ENCODE results near the gene BPIFB1. TPM values are rescaled to one million over a fixed set of nuclear protein-coding genes. Genes with fewer than 3 reads are reported as not detected.

Gene BPIFB1
- total RNA-seq, 2 experiments from 2014 or later: not detected

DNA sequence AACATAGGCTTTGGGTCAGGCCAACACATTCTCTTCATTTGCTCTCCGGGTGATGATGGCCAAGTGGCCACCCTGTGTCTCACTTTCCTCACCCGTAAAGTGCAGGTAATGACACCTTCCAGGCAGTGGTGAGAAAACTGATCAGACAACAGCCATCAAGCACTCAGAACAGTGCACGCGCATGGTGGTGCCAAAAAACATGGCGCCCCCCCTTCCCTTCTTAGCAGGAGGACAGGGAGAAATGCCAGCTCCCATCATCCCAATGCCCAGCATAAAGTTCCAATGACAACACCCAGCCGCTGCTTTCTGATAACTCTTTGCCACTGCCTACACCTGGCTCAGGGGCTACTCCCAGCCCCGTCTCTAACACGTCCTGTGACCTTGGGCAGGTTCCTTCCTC lies 8.4 kb downstream of the BPIFB1 start:
- no peak for DNase-seq
- H3K27ac Mint-ChIP-seq: no peak overlapping the region

DNA sequence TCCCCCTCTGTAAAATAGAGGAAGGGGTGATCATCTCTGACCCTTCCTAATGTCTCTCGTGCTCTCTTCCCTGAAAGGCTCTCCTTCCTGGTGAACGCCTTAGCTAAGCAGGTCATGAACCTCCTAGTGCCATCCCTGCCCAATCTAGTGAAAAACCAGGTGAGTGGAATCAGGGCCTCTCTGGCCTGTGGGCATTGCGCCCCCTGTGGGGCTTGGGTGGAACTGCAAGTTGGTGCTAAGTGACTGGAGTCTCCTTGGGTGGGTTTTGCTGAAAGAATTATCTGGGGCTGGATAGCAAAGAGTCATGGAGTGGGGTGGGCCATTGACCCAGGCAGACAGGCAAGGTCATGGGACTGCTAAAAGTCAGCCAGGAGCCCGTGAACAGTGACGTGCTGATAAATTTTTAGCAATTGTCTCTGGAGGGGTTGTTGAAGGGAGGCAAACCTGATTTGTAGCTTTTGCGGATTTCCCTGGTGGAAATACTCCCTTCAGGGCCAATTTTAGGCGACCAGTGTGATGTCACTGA lies 8.9 kb downstream of the BPIFB1 start:
- Mint-ChIP-seq H3K27me3 (peaks cover 21% of the 10 kb centered on the region), H3K9me3 (ENCODE audit: low read depth) (no peaks in the 10 kb centered on the region), H3K4me1 (no peaks in the 10 kb centered on the region), H3K36me3 (no peaks in the 10 kb centered on the region), H3K27ac (no peak overlapping the region), H3K4me3 (no peak overlapping the region)
- ATAC-seq (no peak), DNase-seq (peak; percentile 73)
- CTCF ChIA-PET: interaction anchor here (0.7 to 2.0 kb wide), 8 partner anchors 9 to 496 kb away, joined by 3 to 10 read pairs (median 4); no protein-coding TSS in a partner anchor

More for the DNA sequence above, 8.4 kb downstream of the BPIFB1 start:
- H3K4me3 Mint-ChIP-seq: no peak overlapping the region
- CTCF ChIA-PET: interaction anchor here (0.7 to 2.0 kb wide), 5 partner anchors 10 to 390 kb away, joined by 3 to 10 read pairs (median 5); no protein-coding TSS in a partner anchor
- peaks cover 26% of the 10 kb centered on the region for H3K27me3 Mint-ChIP-seq
- no peak for ATAC-seq
- no peaks in the 10 kb centered on the region for H3K4me1 Mint-ChIP-seq
- H3K36me3 Mint-ChIP-seq: no peaks in the 10 kb centered on the region
- no peaks in the 10 kb centered on the region for H3K9me3 Mint-ChIP-seq (ENCODE audit: low read depth)

DNA sequence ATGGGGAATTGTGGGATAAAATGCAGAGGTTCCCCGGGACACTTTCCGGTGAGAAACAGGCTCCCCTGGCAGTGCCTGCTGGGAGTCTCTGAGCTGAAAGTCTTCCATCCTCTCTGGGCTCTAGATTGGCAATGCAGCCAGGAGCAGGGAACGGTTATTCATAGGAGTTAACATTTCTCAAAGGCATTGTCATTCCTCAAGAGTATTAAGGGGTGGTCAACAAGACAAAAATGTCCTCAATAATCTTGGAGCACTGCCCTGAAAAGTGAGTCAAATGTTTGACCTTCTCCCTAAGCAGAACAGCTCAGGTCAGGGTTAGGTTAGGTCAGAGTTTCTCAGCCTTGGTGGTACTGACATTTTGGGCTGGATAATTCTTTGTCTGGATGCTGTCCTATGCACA lies 13.2 kb downstream of the BPIFB1 start:
- H3K27me3 Mint-ChIP-seq: peaks cover 25% of the 10 kb centered on the region
- H3K36me3 Mint-ChIP-seq: no peaks in the 10 kb centered on the region
- H3K27ac Mint-ChIP-seq: no peak overlapping the region
- CTCF ChIA-PET: interaction anchor here (1.1 to 1.9 kb wide), 2 partner anchors 9 to 200 kb away, joined by 3 to 5 read pairs; no protein-coding TSS in a partner anchor
- no peak overlapping the region for H3K4me3 Mint-ChIP-seq
- ATAC-seq (no peak), DNase-seq (no peak)
- H3K4me1 Mint-ChIP-seq: peaks cover 5% of the 10 kb centered on the region
- H3K9me3 Mint-ChIP-seq (ENCODE audit: low read depth): no peaks in the 10 kb centered on the region

DNA sequence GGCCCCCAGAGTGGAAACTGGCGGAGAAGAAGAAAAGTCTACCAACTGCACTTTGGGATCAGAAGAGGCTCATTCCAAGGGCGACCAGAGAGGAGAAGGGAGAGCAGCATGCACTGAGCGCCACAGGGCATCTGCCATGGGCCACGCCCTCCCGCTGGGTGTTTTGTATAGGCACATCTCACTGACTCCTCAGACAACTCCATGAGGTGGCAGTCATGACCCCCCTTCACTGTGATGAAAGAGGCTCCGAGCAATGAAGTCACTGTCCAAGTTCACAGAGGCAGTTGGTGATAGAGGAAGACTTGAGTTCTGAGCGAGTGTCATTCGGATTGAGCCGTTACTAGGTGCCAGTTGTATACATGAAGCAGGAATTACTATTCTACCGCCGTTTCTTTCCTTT lies 15.4 kb downstream of the BPIFB1 start:
- Mint-ChIP-seq H3K9me3 (ENCODE audit: low read depth) (no peaks in the 10 kb centered on the region), H3K4me3 (no peak overlapping the region), H3K36me3 (no peaks in the 10 kb centered on the region), H3K27ac (no peak overlapping the region), H3K27me3 (peaks cover 18% of the 10 kb centered on the region), H3K4me1 (peaks cover 5% of the 10 kb centered on the region)
- CTCF ChIA-PET: interaction anchor here (2.9 kb wide), 1 partner anchor 397 kb away, joined by 11 read pairs; no protein-coding TSS in a partner anchor
- no peak for ATAC-seq
- DNase-seq: no peak

DNA sequence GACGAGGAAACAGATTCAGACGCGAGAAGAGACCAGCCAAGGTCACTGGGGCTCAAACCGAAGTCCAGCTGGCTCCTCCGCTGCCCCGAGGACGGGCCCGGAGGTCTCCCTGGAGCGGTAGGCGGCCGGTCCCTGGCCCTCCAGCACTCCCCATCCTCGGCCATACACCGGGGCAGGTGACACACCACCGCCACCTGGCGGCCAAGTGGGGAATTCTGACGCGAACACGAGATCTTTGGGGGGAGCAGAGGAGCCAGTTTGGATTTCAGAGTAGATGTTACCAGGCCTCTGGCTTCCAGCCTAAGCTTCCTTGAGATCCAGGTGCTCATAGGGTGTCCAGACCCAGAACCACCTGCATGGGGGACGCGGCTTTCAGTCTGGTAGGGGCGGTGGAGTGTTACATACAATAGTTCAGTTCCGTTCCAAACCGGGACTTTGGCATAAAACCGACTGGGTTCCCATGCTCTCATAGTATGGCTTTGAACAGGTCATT lies 16.1 kb downstream of the BPIFB1 start:
- peak; percentile 77 for DNase-seq
- H3K4me3 Mint-ChIP-seq: no peak overlapping the region
- H3K4me1 Mint-ChIP-seq: peaks cover 5% of the 10 kb centered on the region

DNA sequence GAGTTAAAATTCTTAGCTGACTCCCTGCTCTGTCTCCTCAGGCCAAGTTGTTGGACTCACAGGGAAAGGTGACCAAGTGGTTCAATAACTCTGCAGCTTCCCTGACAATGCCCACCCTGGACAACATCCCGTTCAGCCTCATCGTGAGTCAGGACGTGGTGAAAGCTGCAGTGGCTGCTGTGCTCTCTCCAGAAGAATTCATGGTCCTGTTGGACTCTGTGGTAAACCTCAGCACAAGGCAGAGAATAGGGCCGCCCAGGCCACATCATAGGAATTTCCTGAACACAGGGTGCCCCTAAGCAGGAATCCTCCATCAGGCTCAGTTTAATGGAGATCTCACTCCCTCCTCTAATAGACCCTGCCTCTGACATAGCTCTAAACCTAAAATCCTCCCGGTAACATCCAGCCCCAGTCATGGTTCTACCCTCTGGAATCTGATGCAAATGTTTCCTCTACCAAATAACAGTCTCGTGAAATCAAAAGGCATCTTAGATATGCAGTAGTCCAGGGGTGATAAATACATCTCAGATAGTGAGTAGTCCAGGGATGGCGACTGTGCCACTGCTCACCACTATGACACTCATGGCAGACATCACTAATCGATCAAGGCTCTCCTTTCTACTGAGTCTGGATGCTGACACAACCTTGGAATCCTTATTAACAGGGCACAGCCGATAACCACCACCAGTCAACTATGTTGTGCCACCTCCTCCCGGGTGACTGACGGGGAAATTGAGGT lies 18.3 kb downstream of the BPIFB1 start:
- CTCF ChIA-PET: interaction anchor here (1.0 to 3.4 kb wide), 5 partner anchors 9 to 400 kb away, joined by 3 to 13 read pairs (median 5); no protein-coding TSS in a partner anchor
- H3K36me3 Mint-ChIP-seq: no peaks in the 10 kb centered on the region
- no peak overlapping the region for H3K4me3 Mint-ChIP-seq
- peaks cover 5% of the 10 kb centered on the region for H3K4me1 Mint-ChIP-seq
- peaks cover 11% of the 10 kb centered on the region for H3K27me3 Mint-ChIP-seq
- H3K9me3 Mint-ChIP-seq (ENCODE audit: low read depth): no peaks in the 10 kb centered on the region
- ATAC-seq (no peak), DNase-seq (no peak)
- H3K27ac Mint-ChIP-seq: no peak overlapping the region

More for the DNA sequence above, 16.1 kb downstream of the BPIFB1 start:
- Mint-ChIP-seq H3K27me3 (peaks cover 14% of the 10 kb centered on the region), H3K9me3 (ENCODE audit: low read depth) (no peaks in the 10 kb centered on the region), H3K36me3 (no peaks in the 10 kb centered on the region), H3K27ac (no peak overlapping the region)
- CTCF ChIA-PET: interaction anchor here (0.6 to 3.4 kb wide), 6 partner anchors 12 to 397 kb away, joined by 3 to 13 read pairs (median 7); no protein-coding TSS in a partner anchor
- peak; percentile 87 for ATAC-seq

DNA sequence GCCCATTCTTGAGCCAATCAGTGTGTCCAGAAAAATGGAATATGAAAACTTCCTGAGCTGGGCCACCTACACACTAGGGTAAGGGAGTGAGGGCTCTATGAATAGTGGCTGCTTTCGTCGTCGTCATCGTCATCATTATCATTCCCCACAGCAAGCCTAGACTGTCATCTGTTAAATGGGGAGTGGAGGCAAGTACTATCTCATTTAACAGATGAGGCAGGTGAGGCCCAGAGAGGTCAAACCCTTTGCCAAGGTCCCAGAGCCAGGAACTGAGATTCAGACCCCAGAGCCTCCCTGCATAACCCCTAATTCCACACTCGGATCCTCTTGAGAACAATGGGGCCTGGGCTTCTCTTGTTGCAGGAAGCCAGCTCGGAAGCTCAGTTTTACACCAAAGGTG lies 20.6 kb downstream of the BPIFB1 start:
- no peak for ATAC-seq
- H3K9me3 Mint-ChIP-seq (ENCODE audit: low read depth): peaks cover under 1% of the 10 kb centered on the region
- CTCF ChIA-PET: interaction anchor here (0.8 to 1.3 kb wide), 2 partner anchors 208 to 401 kb away, joined by 3 read pairs; no protein-coding TSS in a partner anchor
- no peaks in the 10 kb centered on the region for H3K36me3 Mint-ChIP-seq
- no peak for DNase-seq
- H3K4me1 Mint-ChIP-seq: peaks cover 5% of the 10 kb centered on the region
- no peak overlapping the region for H3K4me3 Mint-ChIP-seq
- no peaks in the 10 kb centered on the region for H3K27me3 Mint-ChIP-seq
- H3K27ac Mint-ChIP-seq: no peak overlapping the region

DNA sequence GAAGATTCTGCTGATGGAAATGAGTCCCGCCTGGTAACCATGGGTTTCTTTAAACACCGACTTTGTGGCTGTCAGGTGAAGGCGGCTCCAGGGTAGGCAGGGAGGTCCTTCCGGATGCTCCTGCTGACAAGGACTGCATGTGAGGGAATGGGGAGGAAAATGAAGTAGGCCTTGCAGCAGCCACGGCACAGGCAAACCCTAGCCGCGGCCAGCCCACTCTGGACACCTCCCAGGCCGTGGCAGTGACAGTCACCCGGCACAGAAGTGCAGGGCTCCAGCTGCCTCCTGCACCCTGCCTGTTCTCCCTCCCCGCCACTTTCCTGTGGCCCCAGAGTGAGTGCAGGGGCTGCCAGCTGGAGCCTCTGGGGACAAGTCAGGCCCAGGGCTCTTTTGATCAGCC lies 21.0 kb downstream of the BPIFB1 start:
- no peak overlapping the region for H3K4me3 Mint-ChIP-seq
- no peak overlapping the region for H3K27ac Mint-ChIP-seq
- CTCF ChIA-PET: interaction anchor here (1.3 kb wide), 1 partner anchor 208 kb away, joined by 3 read pairs; no protein-coding TSS in a partner anchor
- peaks cover 3% of the 10 kb centered on the region for H3K9me3 Mint-ChIP-seq (ENCODE audit: low read depth)
- H3K4me1 Mint-ChIP-seq: peaks cover 5% of the 10 kb centered on the region
- ATAC-seq (no peak), DNase-seq (no peak)
- no peaks in the 10 kb centered on the region for H3K27me3 Mint-ChIP-seq
- H3K36me3 Mint-ChIP-seq: no peaks in the 10 kb centered on the region

DNA sequence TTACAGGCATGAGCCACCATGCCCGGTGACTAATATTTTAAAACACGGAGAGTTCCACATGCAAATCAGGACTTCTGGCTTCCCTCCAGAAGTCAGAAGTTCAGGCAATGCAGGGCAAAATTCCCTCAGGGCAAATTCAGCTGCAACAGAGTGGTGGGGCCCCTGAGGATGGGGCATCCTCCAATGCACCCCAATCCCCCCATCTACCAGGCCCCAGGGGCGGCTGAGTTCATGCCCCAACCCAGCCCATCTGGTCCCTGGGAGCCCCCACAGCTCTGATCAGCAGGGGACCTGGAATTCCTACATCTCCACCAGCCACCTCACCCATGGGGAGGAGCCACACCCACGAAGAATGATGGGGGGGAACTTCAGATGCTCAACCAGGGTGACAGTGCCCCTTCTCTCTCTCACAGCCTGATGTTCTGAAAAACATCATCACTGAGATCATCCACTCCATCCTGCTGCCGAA lies 22.6 kb downstream of the BPIFB1 start:
- Mint-ChIP-seq H3K4me1 (peaks cover 5% of the 10 kb centered on the region), H3K36me3 (no peaks in the 10 kb centered on the region), H3K9me3 (ENCODE audit: low read depth) (peaks cover 3% of the 10 kb centered on the region), H3K27ac (no peak overlapping the region), H3K27me3 (no peaks in the 10 kb centered on the region), H3K4me3 (no peak overlapping the region)
- ATAC-seq: no peak
- CTCF ChIA-PET: no interaction called here
- DNase-seq: no peak

DNA sequence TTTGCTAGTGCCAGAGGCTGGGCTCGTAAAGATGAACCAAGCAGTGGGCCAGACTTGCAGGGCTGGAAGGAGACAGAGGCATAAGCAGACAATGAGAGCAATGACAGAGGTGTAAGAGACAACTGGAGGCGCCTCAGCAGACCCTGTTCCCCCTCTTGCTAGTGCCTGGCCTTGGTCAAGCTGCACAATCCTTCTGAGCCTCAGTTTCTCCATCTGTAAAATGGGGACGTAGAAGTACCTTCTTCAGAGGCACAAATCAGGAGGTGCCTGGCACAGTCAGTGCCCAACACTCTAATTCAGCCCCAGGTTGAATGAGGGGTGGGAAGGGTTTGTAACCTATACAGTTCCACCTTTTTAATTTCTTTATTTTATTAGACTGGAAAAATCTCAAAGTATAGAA lies 23.2 kb downstream of the BPIFB1 start:
- no peak for ATAC-seq
- Mint-ChIP-seq H3K36me3 (no peaks in the 10 kb centered on the region), H3K9me3 (ENCODE audit: low read depth) (peaks cover 3% of the 10 kb centered on the region), H3K27me3 (no peaks in the 10 kb centered on the region), H3K4me1 (no peaks in the 10 kb centered on the region), H3K4me3 (no peak overlapping the region), H3K27ac (no peak overlapping the region)
- DNase-seq: no peak
- CTCF ChIA-PET: no interaction called here

DNA sequence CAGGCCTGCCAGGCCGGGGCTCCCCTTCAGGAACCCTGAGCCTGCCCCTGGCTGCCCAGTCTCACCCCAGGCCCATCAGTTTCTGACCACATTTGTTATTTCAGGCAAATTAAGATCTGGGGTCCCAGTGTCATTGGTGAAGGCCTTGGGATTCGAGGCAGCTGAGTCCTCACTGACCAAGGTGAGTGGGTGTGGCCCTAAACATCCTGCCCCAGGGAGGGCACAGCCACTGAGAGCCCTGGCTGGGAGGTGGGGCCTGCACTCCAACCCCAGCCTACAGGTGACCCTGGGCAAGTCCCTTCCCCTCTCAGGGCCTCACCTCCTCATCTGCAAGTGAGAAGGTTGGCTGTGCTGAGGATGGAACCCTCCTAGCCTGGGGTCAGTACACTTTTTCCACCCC lies 23.8 kb downstream of the BPIFB1 start:
- DNase-seq (no peak), ATAC-seq (no peak)
- Mint-ChIP-seq H3K36me3 (no peaks in the 10 kb centered on the region), H3K27ac (no peak overlapping the region), H3K4me1 (no peaks in the 10 kb centered on the region), H3K4me3 (no peak overlapping the region), H3K27me3 (no peaks in the 10 kb centered on the region), H3K9me3 (ENCODE audit: low read depth) (peaks cover 3% of the 10 kb centered on the region)
- CTCF ChIA-PET: no interaction called here

DNA sequence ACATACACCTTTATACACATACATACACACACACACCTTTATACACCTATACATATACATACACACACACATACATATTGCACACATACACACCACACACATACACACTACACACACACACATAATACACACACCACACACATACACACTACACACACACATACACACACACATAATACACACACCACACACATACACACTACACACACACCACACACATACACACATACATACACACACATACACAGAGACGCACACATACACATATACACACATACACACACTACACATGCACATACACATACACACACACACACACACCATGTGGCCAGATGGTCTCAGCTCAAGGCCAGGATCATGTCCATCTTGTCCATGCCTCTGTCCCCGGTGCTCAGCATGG lies 25.7 kb downstream of the BPIFB1 start:
- CTCF ChIA-PET: no interaction called here
- DNase-seq: no peak
- no peaks in the 10 kb centered on the region for H3K36me3 Mint-ChIP-seq
- peaks cover 3% of the 10 kb centered on the region for H3K9me3 Mint-ChIP-seq (ENCODE audit: low read depth)
- no peak for ATAC-seq
- H3K27ac Mint-ChIP-seq: no peak overlapping the region
- no peak overlapping the region for H3K4me3 Mint-ChIP-seq
- peaks cover 2% of the 10 kb centered on the region for H3K4me1 Mint-ChIP-seq
- H3K27me3 Mint-ChIP-seq: no peaks in the 10 kb centered on the region

DNA sequence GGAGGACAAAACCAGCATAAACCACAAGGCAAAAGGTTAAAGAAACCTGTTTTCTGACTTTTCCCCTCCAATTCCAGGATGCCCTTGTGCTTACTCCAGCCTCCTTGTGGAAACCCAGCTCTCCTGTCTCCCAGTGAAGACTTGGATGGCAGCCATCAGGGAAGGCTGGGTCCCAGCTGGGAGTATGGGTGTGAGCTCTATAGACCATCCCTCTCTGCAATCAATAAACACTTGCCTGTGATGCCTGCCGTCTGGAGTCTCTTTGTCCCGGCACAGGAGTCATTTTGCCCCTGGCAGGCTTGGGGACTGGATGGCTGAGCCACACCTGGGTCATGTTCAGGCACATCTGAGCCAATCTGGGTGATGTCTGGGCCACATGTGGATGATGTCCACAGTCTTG lies 26.6 kb downstream of the BPIFB1 start:
- Mint-ChIP-seq H3K4me3 (no peak overlapping the region), H3K27ac (no peak overlapping the region), H3K27me3 (no peaks in the 10 kb centered on the region), H3K9me3 (ENCODE audit: low read depth) (peaks cover 3% of the 10 kb centered on the region), H3K36me3 (no peaks in the 10 kb centered on the region), H3K4me1 (peaks cover 2% of the 10 kb centered on the region)
- DNase-seq (no peak), ATAC-seq (no peak)
- CTCF ChIA-PET: no interaction called here
